ENCODE measurements around the gene RALGPS2.
"Not testable (repeated sequence)": the region's sequence is repeated elsewhere in the genome, so short reads cannot be mapped to it uniquely, and the experiment has no call there.

Gene RALGPS2

GRCh38 chr1:178784131-178784536 is 59.1 kb downstream of the RALGPS2 start:
- no peak for DNase-seq

GRCh38 chr1:178792394-178792793 is 67.3 kb downstream of the RALGPS2 start:
- no peak for DNase-seq

GRCh38 chr1:178796013-178796412 is 71.0 kb downstream of the RALGPS2 start:
- no peak for DNase-seq

- no peak for DNase-seq
Observed at GRCh38 chr1:178797590-178797989, 72.5 kb downstream of the RALGPS2 start.

GRCh38 chr1:178798232-178798861 is 73.3 kb downstream of the RALGPS2 start:
- no peak for DNase-seq

GRCh38 chr1:178802873-178803272 is 77.8 kb downstream of the RALGPS2 start:
- no peak for DNase-seq

GRCh38 chr1:178806665-178807300 is 81.7 kb downstream of the RALGPS2 start:
- no peak for DNase-seq

GRCh38 chr1:178808529-178808928 is 83.5 kb downstream of the RALGPS2 start:
- no peak for DNase-seq

GRCh38 chr1:178810585-178810984 is 85.5 kb downstream of the RALGPS2 start:
- DNase-seq = no peak

GRCh38 chr1:178818416-178818815 is 93.4 kb downstream of the RALGPS2 start:
- no peak for DNase-seq

- DNase-seq = no peak
Observed at GRCh38 chr1:178819123-178819522, 94.1 kb downstream of the RALGPS2 start.

- no peak for DNase-seq
Observed at GRCh38 chr1:178821134-178821866, 96.3 kb downstream of the RALGPS2 start.

GRCh38 chr1:178825167-178825566 is 100.1 kb downstream of the RALGPS2 start:
- no peak for DNase-seq

GRCh38 chr1:178844436-178844835 is 119.4 kb downstream of the RALGPS2 start:
- DNase-seq = no peak

- no peak for DNase-seq
Observed at GRCh38 chr1:178846306-178846705, 121.3 kb downstream of the RALGPS2 start.

- DNase-seq = no peak
Observed at GRCh38 chr1:178847396-178847849, 122.4 kb downstream of the RALGPS2 start.

- not testable (repeated sequence) for DNase-seq
Observed at GRCh38 chr1:178847919-178848318, 122.9 kb downstream of the RALGPS2 start.

GRCh38 chr1:178849918-178850317 is 124.9 kb downstream of the RALGPS2 start:
- DNase-seq = no peak

GRCh38 chr1:178857126-178857525 is 132.1 kb downstream of the RALGPS2 start:
- DNase-seq = no peak

GRCh38 chr1:178862416-178862815 is 137.4 kb downstream of the RALGPS2 start:
- no peak for DNase-seq

- DNase-seq = no peak
Observed at GRCh38 chr1:178862864-178863263, 137.8 kb downstream of the RALGPS2 start.

GRCh38 chr1:178864326-178864725 is 139.3 kb downstream of the RALGPS2 start:
- DNase-seq = no peak

- DNase-seq = no peak
Observed at GRCh38 chr1:178867670-178868069, 142.6 kb downstream of the RALGPS2 start.

GRCh38 chr1:178868706-178869105 is 143.7 kb downstream of the RALGPS2 start:
- no peak for DNase-seq

Measured in NCI-H1930 (cell line).